ENCODE measurements around the gene AKR1B1.

The AKR1B1 gene

DNA sequence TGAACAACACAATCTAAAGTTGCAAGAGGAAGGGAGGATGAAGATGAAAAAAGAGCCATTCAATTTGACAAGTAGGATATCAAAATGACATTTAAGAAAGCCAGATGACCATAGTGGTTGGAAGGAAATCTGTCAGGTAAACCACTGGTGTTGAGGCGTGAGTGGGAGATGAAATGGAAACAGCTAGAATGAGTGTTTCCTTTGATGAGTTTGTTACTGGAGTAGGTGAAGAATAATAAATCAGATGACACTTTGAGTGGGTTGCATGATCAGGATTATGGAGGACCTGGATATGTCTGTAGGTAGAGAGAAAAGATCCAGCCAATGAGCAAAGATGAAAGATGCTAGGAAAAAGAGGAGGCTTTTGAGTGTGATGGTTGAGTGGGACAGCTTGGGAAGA is 33.1 kb downstream of the AKR1B1 start:
- H3K4me3 ChIP-seq (ENCODE audit: low read depth, low read length), result no peak overlapping the region
- DNase-seq (ENCODE audit: low read depth), result no peak
- TF ChIP-seq, protein P1, sequence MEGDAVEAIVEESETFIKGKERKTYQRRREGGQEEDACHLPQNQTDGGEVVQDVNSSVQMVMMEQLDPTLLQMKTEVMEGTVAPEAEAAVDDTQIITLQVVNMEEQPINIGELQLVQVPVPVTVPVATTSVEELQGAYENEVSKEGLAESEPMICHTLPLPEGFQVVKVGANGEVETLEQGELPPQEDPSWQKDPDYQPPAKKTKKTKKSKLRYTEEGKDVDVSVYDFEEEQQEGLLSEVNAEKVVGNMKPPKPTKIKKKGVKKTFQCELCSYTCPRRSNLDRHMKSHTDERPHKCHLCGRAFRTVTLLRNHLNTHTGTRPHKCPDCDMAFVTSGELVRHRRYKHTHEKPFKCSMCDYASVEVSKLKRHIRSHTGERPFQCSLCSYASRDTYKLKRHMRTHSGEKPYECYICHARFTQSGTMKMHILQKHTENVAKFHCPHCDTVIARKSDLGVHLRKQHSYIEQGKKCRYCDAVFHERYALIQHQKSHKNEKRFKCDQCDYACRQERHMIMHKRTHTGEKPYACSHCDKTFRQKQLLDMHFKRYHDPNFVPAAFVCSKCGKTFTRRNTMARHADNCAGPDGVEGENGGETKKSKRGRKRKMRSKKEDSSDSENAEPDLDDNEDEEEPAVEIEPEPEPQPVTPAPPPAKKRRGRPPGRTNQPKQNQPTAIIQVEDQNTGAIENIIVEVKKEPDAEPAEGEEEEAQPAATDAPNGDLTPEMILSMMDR (conservative IDR thresholded peaks at IDR 0.05; ENCODE audit: low read depth, low read length), result no peak

DNA sequence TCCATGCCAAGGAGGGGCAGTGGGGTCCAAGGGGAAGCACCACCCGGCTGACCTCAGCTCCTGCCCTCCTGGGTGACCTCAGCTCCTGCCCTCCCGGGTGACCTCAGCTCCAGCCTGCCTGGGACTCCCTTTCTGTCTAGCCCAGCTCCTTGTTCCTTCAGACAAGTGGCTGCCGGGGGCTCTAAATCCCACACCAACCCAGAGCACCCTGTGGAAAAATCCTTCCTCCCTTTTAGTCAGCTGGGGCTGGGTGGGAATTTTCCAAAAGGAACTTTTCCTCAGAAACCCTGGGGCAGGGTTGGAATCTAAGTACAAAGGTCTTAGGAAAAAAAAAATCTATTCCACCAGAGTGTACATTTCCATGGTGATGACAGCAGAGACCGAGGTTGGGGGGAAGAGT is 36.3 kb downstream of the AKR1B1 start:
- TF ChIP-seq, protein P1 (conservative IDR thresholded peaks at IDR 0.05; ENCODE audit: low read depth, low read length), result no peak
- DNase-seq (ENCODE audit: low read depth), result no peak
- no peak overlapping the region for H3K4me3 ChIP-seq (ENCODE audit: low read depth, low read length)

DNA sequence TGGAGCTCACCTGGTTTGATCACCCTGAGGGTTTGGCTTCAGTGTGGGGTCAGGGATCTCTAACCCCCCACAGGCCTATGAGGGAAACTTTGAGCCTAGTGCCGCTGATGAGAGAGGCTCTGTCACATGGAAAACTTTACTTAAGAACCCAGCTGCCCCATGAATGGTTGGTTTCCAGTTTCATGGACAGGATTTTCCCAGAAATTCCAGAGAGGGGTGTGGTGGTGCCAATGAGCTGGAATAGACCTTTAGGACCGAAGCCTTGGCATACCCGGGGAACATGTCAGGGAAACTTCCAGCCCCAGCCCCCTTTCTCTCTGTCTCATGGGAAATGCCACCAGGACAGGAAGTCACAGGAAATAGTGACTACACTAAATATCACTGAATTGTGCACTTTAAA is 36.9 kb downstream of the AKR1B1 start:
- TF ChIP-seq, protein P1 (conservative IDR thresholded peaks at IDR 0.05; ENCODE audit: low read depth, low read length), result no peak
- no peak overlapping the region for H3K4me3 ChIP-seq (ENCODE audit: low read depth, low read length)
- no peak for DNase-seq (ENCODE audit: low read depth)

DNA sequence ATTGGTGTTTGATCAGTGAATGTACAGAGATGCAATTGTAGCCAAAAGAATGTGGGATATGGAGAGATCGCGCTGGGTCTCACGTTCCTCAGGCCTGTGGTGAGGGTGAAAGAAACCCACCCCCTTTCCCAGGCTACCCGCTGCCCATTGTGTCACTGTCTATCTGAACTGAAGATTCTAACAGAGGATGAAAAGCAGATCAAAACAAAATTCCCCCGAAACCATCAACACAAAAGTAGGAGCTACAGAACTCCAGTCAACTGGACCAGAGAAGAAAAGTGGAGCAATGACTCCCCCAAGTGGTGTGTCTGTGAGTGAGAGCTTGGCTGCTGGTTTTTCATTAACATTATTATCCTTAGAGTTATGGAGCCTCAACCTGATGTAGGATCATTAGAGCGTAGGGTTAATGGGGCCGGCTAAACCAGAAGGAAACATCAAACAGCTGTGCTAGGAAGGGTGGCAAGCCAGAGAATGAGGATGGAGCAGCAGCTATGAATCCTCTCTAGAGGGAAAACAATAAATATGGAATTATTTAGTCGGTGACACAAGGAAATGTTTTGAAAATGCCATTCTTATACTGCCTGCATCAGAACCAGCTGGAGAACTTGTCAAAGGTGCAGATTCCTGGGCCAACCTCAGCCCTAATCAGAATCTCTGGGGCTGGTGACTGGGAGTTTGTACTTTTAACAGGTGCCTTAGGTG is 38.3 kb downstream of the AKR1B1 start:
- peak; percentile 80 for DNase-seq (ENCODE audit: low read depth)
- TF ChIP-seq, protein P1 (conservative IDR thresholded peaks at IDR 0.05; ENCODE audit: low read depth, low read length), result peak; percentile 79
- no peak overlapping the region for H3K4me3 ChIP-seq (ENCODE audit: low read depth, low read length)

DNA sequence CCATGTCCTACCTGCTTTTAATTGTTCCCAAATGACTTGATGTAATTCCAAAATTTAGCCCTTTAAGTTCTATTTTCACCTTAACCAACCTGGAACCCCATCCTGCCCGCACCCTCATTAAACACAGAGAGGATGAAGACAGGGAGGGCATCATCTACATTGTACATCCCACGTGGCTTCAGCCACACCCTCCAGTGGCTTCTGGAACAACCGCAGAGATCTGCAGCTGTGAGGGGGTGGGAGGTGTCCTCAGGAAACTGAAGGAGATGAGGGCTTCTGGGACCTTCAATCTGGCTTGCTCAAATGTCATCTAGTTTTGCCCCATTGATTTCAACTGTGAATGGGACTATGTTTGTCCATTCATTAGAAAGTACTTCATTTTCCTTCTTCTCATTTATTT is 39.0 kb downstream of the AKR1B1 start:
- TF ChIP-seq, protein P1 (conservative IDR thresholded peaks at IDR 0.05; ENCODE audit: low read depth, low read length), result no peak
- H3K4me3 ChIP-seq (ENCODE audit: low read depth, low read length), result no peak overlapping the region
- DNase-seq (ENCODE audit: low read depth), result no peak

DNA sequence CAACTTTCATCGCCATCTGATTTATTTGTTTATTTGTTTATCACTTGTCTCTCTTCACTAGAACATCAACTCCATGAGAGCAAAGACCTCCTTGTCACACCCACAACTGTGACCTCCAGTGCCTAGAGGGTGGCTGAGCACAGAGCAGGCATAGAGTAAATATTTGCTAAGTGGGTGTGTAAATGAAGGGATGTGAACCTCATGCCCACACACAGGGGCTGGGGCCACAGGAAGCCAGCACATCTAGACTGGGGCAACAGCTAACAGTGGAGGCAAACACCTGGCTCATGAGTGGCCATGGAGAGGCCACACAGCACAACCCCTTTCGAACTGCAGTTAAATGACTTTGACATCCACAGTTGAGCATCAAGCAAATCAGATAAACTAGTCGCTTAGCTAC is 39.8 kb downstream of the AKR1B1 start:
- H3K4me3 ChIP-seq (ENCODE audit: low read depth, low read length), result no peak overlapping the region

More for the DNA sequence above, 39.8 kb downstream of the AKR1B1 start:
- no peak for DNase-seq (ENCODE audit: low read depth)
- TF ChIP-seq, protein P1 (conservative IDR thresholded peaks at IDR 0.05; ENCODE audit: low read depth, low read length), result no peak

Data from choroid plexus epithelial cell (primary cell).